ENCODE data around the gene ASIC2. TPM values are rescaled to one million over a fixed set of nuclear protein-coding genes. Genes with fewer than 3 reads are reported as not detected.

The ASIC2 gene
- total RNA-seq, 1 experiment from 2014 or later, result 4.1 TPM

DNA sequence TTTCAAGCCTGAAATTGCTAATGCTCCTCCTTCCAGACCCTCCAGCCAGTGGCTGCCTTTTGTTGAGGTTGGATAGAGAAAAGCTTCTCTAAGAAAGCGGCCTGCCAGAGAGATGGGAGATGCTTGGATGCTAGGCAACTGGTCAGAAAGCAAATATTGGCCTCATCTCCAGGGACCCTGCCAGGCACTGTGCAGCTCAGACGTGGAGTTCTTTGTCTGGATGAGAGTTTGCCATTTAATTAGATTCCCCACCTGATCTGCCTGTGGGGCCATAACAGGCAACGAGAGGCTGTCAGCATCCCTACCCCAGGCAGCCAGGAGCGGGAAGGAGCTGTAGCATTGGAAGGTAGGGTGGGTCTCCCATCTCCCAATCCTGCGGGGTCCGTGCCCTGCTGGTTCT, 52.7 kb downstream of the ASIC2 start:
- Histone ChIP-seq H3K36me3 (ENCODE audit: control insufficient read depth, insufficient read depth, low read length) (no peaks in the 10 kb centered on the region), H3K27me3 (ENCODE audit: control insufficient read depth, insufficient read depth, low read length) (no peaks in the 10 kb centered on the region), H3K27ac (ENCODE audit: low read length) (no peak overlapping the region), H3K4me3 (ENCODE audit: low read depth in 2 of 2, low read length in 2 of 2) (no peak overlapping the region), H3K4me1 (ENCODE audit: control insufficient read depth, insufficient read depth, low read length) (peaks cover 11% of the 10 kb centered on the region), H3K9me3 (ENCODE audit: control insufficient read depth, insufficient read depth, low read depth, low read length) (no peaks in the 10 kb centered on the region)
- CTCF ChIA-PET, result no interaction called here
- ATAC-seq (no peak), DNase-seq (ENCODE audit: low read depth, low spot score) (no peak)
- in situ Hi-C loops (cut with HindIII; ENCODE audit: low pct_unique_long_range_greater_than_20kb, low sequenced_read_pairs), result no loop called here
- BruUV-seq (replicated peaks), result no TSS peak
- intact Hi-C loops (cut with micrococcal nuclease; ENCODE audit: unreplicated experiment), result no loop called here
- POLR2A ChIA-PET, result interaction anchor here (0.6 kb wide), 1 partner anchor 8 kb away, joined by 3 read pairs; no protein-coding TSS in a partner anchor
- TF ChIP-seq TCF7L2 (IDR thresholded peaks at IDR 0.05; ENCODE audit: low read depth, low read length) (no peak), SIN3A (IDR thresholded peaks at IDR 0.05; ENCODE audit: borderline replicate concordance, insufficient read depth, low read depth, low read length) (no peak), POLR2AphosphoS5 (IDR thresholded peaks at IDR 0.05; ENCODE audit: low read depth, low read length) (no peak)
- TF ChIP-seq, protein P1, sequence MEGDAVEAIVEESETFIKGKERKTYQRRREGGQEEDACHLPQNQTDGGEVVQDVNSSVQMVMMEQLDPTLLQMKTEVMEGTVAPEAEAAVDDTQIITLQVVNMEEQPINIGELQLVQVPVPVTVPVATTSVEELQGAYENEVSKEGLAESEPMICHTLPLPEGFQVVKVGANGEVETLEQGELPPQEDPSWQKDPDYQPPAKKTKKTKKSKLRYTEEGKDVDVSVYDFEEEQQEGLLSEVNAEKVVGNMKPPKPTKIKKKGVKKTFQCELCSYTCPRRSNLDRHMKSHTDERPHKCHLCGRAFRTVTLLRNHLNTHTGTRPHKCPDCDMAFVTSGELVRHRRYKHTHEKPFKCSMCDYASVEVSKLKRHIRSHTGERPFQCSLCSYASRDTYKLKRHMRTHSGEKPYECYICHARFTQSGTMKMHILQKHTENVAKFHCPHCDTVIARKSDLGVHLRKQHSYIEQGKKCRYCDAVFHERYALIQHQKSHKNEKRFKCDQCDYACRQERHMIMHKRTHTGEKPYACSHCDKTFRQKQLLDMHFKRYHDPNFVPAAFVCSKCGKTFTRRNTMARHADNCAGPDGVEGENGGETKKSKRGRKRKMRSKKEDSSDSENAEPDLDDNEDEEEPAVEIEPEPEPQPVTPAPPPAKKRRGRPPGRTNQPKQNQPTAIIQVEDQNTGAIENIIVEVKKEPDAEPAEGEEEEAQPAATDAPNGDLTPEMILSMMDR (IDR thresholded peaks at IDR 0.05), result no peak
- TF ChIP-seq, protein P2, sequence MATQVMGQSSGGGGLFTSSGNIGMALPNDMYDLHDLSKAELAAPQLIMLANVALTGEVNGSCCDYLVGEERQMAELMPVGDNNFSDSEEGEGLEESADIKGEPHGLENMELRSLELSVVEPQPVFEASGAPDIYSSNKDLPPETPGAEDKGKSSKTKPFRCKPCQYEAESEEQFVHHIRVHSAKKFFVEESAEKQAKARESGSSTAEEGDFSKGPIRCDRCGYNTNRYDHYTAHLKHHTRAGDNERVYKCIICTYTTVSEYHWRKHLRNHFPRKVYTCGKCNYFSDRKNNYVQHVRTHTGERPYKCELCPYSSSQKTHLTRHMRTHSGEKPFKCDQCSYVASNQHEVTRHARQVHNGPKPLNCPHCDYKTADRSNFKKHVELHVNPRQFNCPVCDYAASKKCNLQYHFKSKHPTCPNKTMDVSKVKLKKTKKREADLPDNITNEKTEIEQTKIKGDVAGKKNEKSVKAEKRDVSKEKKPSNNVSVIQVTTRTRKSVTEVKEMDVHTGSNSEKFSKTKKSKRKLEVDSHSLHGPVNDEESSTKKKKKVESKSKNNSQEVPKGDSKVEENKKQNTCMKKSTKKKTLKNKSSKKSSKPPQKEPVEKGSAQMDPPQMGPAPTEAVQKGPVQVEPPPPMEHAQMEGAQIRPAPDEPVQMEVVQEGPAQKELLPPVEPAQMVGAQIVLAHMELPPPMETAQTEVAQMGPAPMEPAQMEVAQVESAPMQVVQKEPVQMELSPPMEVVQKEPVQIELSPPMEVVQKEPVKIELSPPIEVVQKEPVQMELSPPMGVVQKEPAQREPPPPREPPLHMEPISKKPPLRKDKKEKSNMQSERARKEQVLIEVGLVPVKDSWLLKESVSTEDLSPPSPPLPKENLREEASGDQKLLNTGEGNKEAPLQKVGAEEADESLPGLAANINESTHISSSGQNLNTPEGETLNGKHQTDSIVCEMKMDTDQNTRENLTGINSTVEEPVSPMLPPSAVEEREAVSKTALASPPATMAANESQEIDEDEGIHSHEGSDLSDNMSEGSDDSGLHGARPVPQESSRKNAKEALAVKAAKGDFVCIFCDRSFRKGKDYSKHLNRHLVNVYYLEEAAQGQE (IDR thresholded peaks at IDR 0.05; ENCODE audit: insufficient read depth in 1 of 2, low read depth in 2 of 2, low read length in 1 of 2), result no peak

GRCh38 chr17:33239702-33240101, 53.4 kb downstream of the ASIC2 start:
- TF ChIP-seq, protein P2 (IDR thresholded peaks at IDR 0.05; ENCODE audit: insufficient read depth in 1 of 2, low read depth in 2 of 2, low read length in 1 of 2), result no peak
- TF ChIP-seq SIN3A (IDR thresholded peaks at IDR 0.05; ENCODE audit: borderline replicate concordance, insufficient read depth, low read depth, low read length) (no peak), POLR2AphosphoS5 (IDR thresholded peaks at IDR 0.05; ENCODE audit: low read depth, low read length) (no peak), TCF7L2 (IDR thresholded peaks at IDR 0.05; ENCODE audit: low read depth, low read length) (no peak)
- TF ChIP-seq, protein P1 (IDR thresholded peaks at IDR 0.05), result no peak
- Histone ChIP-seq H3K27me3 (ENCODE audit: control insufficient read depth, insufficient read depth, low read length) (no peaks in the 10 kb centered on the region), H3K4me3 (ENCODE audit: low read depth in 2 of 2, low read length in 2 of 2) (no peak overlapping the region), H3K27ac (ENCODE audit: low read length) (no peak overlapping the region), H3K4me1 (ENCODE audit: control insufficient read depth, insufficient read depth, low read length) (peaks cover 18% of the 10 kb centered on the region), H3K9me3 (ENCODE audit: control insufficient read depth, insufficient read depth, low read depth, low read length) (no peaks in the 10 kb centered on the region), H3K36me3 (ENCODE audit: control insufficient read depth, insufficient read depth, low read length) (no peaks in the 10 kb centered on the region)
- ChIA-PET CTCF (no interaction called here), POLR2A (no interaction called here)
- DNase-seq (ENCODE audit: low read depth, low spot score) (no peak), ATAC-seq (no peak)
- BruUV-seq (replicated peaks), result no TSS peak
- intact Hi-C loops (cut with micrococcal nuclease; ENCODE audit: unreplicated experiment), result no loop called here
- in situ Hi-C loops (cut with HindIII; ENCODE audit: low pct_unique_long_range_greater_than_20kb, low sequenced_read_pairs), result no loop called here

Measured in Panc1 (cell line).